HG03558 (cell line): ENCODE data around the gene CYP2W1.
"Not testable (repeated sequence)": the region's sequence is repeated elsewhere in the genome, so short reads cannot be mapped to it uniquely, and the experiment has no call there.

ENCODE experiments used
- ATAC-seq: cut with Tn5 transposase; IDR thresholded peaks from one replicate; pipeline ENCODE4 v1.9.1; 2021; ENCODE audit warnings: moderate number of reproducible peaks; ENCODE audit not compliant: unreplicated experiment; ENCODE audit errors: extremely low read depth

CYP2W1 gene

DNA sequence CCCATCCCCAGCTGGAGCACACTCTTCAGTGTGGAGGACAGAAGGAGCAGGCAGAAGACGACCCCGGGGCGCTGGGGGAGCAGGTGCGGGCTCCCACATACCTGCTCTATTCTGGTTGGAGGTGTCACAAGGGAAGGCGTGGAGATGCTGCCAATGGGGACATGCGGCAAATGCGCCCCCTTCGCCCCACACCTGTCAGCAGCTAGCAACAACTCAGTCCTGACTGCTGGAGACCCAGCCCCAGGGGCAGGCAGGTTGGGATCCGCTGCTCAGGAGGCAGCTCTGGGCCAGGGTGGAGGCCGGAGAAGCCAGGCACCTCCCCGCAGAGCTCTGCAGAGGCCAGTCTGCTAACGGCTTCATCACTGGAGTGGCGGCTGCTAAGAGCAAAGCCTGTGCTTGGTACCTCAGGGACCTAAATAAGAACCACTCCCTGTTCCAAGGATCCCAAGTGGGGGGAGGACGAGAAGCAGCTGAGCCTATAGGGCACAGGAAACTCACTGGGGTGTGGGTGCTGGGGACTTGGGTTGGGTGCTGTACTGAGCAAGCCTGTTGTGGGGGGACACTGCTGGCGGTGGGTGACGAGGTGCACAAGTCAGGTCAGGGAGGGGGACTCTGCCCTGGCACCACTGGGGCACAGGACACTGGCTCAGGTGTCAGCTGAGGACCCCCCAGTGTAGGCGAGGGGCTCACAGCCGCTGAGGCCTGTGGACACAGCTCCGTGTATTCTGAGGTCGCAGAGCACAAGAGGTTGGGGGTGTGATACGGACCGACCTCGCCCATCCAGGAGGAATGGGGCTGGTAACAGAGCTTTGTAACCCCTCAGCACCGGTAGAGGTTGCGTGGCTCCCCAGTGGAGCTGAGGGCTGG is 42.1 kb downstream of the CYP2W1 start:
- no peak for ATAC-seq

DNA sequence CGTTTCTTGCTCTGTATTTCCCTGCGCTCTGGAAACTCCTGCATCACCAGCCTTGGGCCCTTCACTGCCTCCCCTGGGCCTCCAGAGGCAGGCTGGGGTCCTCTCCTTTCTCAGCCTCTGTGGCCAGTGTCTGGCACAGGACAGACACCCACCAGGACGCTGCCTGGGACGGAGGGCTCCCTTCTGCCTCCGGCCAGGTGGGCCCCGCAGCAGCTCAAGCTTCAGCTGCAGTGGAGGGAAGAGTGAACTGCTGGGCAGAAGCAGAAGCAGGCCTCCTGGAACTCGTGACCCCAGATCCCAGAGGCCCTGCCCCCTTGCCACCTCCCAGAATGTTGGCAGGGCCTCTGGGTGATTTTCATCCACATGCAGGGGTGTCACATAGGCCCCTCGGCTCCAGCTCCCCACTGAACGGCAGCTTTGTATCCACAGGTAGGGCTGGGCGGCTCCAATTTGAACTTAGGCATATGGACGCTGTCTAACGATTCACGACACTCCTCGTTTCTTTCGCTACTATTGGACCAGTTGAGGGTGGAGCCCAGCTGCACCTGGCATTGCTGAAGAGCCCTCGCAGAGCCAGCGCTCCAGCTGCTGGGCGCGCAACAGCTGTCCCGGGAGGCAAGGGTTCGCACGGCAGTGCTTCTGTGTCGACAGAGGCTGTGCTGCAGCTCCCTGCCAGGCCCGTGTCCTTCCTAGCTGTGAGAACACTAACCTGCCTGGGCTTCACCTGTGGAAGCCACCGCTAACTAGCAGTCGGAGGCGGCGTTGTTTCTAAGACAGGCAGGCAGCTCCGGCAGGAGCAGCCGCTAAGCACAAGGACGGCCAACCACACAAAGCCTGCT is 43.0 kb downstream of the CYP2W1 start:
- ATAC-seq: no peak

DNA sequence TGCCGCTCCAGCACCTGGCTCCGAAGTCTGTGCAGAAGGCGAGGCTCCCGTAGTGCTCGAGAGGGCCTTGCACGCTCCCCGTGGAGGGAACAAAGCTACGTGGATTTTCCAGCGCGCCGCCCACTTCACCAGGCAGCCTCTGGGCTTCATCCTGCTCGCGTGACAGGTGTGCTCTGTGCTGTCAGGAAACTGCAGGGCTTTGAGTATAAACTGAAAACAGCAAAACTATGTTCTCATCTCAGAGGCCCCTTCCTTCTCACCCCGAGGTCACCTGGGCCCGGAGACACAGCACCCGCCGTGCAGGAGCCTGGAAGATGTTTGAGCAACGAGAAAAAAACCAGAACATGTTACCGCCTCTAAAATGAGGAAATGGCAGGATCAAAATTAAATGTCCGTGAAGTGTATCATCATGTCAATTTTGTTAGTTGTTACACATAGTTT is 43.8 kb downstream of the CYP2W1 start:
- no peak for ATAC-seq

DNA sequence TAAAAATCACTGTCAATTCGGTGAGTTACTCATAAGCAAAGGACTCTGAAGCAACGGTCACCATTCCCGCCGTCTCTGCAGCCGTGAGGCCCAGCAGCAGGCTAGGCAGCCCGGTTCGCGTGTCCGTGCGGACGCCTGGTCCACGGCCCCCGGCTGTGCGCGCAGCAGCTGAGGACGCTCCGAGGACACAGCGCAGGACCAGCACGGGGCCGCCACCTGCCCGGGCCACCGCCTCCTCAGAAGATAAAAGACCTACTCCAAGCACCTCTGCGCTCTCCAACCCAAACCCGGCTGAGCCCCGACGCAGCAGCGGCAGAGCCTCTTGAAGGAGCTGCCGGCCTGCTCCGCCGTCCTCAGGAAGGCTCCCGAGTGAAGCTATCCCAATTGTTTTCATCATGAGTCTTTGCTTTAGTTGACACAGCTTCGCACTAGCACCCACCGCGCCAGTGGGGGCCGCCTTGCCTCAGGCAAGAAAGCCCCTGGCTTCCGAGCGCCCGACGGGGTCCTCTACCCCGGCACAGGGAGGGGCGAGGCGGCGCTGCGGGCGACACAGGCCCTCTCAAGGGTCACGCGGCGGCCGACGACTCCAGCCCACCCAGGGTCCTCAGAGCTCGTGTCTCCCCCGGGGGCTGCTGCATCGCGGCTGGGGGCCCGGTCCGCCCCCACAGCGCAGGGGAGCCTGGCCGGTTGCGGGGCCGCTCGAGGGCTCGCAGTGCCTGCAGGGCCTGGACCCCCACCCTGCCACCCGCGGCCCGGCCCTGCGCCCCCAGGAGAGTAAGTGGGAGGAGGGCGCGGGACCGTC is 44.5 kb downstream of the CYP2W1 start:
- no peak for ATAC-seq

DNA sequence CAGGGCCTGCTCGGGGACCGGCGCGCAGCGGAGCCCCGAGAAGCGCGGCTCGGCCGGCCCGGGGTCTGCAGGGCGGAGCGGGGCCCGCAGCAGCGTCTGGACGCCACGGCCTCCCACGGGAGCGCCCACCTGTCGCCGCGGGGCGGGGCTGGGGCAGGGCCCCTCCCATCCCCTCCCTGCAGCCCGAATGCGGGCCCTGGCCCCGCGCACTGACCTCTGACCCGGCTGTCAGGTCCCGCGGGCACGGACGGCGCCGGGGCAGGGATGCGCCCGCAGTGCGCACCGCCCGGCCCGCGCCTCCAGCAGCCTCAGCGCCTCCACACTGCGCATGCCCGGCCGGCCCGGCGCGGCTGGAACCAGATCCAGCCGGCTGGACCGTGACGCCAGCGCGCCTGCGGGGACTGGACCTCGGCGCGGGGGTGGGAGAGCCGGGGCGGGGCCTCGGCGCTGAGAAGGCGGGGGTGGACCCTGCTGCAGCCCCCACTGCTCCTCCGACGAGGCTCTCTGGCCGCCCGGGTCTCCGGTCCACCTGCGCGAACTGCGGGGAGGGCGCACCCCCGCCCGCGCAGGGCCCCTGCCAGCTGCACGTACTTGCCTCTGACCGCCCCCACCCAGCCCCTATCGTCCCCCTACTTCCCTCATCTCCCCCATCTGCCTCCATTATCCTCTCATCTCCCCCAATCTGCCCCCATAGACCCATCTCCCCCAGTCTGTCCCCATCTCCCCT is 45.2 kb downstream of the CYP2W1 start:
- peak; percentile 36 for ATAC-seq

DNA sequence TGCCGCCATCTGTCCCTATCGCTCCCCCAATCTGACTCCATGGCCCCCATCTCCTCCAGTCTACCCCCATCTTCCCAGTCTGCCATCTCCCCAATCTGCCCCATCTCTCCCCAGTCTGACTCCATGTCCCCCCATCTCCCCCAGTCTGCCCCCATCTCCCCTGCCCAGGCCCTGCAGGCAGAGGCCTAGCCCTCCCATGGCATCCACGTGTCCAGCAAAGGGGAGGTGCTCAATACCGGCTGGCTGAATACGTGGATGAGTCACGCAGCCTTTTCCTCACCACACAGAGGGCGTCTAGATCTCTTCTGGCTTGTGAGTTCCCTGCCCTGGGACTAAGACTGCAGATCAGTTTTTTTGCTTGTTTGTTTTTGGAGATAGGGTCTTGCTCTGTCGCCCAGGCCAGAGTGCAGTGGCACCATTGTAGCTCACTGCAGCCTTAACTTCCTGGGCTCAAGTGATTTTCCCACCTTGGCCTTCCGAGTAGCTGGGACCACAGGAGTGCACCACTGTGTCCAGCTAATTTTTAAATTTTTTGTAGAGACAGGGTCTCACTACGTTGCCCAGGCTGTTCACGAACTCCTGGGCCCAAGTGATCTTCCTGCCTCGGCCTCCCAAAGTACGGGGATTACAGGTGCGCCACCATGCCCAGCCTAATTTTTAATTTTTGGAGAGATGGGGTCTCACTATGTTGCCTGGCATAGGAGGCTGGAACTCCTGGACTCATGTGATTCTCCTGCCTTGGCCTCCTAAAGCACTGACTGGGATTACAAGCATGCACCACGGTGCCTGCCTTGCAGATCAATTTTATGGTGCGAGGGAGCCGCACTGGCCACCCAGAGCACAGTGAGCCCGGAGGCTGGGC is 46.0 kb downstream of the CYP2W1 start:
- ATAC-seq: no peak

- no peak for ATAC-seq
Measured at GRCh38 chr7:1029637-1030443, 46.9 kb downstream of the CYP2W1 start.

DNA sequence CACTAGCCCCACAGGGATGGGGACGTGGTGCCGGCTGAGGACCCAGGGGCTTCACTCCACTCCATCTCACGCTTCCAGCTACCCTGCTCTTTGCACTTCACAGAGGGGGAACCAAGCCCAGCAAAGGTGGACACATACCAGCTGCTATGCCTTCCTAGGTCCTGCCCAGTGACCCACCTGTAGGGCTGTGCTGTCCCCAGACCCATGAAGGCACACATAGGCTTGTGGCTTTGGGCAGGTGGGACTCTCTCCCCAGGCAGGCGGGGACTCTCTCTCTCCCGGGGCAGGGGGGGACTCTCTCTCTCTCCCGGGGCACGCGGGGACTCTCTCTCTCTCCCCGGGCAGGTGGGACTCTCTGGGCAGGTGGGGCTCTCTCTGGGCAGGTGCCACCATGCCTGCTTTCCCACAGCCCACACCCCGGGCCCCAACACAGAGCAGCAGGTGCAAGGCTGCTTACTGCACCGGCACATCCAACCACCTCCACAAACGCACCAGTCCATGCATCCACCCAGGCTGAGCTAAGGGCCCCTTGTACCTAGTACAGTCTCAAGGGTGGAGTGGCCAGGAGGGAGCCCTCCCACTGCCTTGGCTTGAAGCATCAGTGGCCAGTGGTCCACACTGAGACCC is 47.6 kb downstream of the CYP2W1 start:
- ATAC-seq: no peak

GRCh38 chr7:1031716-1032455 is 48.9 kb downstream of the CYP2W1 start:
- ATAC-seq: no peak

DNA sequence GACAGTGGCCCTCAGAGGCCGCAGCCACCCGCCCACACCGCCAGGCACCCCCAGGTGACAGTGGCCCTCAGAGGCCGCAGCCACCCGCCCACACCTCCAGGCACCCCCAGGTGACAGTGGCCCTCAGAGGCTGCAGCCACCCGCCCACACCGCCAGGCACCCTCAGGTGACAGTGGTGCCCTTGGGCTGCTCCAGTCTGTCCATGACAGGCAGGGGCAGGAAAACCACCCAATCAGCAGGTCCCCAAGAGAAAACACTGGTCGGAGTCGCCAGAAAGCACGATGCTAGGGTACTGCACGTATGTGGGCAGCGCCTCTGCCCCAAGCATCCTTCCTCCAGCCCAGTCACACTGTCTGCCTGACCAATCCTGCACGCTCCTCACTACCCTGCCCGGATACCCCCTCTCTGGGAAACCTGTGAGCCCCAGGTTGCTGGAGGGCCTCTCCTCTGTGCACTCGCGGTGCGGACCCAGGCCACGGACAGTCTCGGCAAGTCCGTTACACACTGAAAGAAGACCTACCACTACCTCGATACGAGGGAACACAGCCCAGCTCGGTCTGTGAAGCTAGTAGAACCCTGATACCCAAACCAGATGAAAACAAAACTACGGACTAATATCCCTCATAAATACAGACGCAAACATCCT is 49.7 kb downstream of the CYP2W1 start:
- no peak for ATAC-seq

GRCh38 chr7:1033546-1034145 is 50.7 kb downstream of the CYP2W1 start:
- no peak for ATAC-seq

DNA sequence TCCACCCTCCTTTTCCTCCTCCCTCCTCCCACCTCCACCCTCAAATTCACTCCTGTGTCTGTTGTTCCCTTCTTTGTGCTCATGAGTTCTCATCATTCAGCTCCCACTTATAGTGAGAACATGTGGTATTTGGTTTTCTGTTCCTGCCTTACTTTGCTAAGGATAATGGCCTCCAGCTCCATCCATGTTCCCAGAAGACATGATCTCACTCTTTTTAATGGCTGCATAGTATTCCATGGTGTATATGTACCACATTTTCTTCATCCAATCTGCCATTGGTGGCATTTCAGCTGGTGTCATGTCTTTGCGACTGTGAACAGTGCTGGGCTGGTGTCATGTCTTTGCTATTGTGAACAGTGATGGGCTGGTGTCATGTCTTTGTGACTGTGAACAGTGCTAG is 51.8 kb downstream of the CYP2W1 start:
- ATAC-seq: not testable (repeated sequence)

DNA sequence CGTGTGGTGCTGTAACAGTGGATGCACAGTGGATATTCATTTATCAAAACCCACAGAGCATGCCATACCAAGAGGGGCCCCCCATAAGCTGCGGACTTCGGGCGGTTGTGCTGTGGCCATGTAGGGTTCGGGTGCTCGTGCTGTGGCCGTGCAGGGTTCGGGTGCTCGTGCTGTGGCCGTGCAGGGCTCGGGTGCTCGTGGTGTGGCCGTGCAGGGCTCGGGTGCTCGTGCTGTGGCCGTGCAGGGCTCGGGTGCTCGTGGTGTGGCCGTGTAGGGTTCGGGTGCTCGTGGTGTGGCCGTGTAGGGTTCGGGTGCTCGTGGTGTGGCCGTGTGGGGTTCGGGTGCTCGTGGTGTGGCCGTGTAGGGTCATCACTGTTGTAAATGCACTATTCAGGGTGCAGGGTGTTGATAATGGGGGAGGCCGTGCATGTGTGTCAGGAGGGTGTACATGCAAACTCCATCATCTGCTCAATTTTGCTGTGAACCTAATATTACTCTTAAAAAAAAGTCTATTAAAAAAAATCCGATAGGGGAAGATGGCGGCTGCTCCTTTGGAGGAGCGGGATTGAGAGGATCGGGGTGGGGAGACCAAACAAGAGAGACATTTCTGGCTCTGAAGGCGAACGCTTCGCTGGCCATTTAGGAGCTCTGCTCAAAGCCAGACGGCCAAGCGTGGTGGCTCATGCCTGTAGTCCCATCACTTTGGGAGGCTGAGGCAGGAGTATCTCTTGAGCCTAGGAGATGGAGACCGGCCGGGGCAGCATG is 53.4 kb downstream of the CYP2W1 start:
- ATAC-seq: not testable (repeated sequence)
